Esophagus squamous epithelium (tissue), 5 donors: ENCODE measurements around the gene LOXL1. TPM values are rescaled to one million over a fixed set of nuclear protein-coding genes. Genes with fewer than 3 reads are reported as not detected.

Experiments used
- DNase-seq: peaks from one replicate; lab custom pipeline; 2025; lab: John Stamatoyannopoulos, UW
- H3K27ac ChIP-seq, 4 donors: fragments of 200-600 bp; sonication (generic); one replicate each; pipeline ENCODE4 v1.5.1; 2016 to 2019; ENCODE audit warnings: mild to moderate bottlenecking in 1 of 4
- H3K27me3 ChIP-seq, 4 donors: fragments of 200-600 bp; sonication (generic); 1 replicate in 3 of 4; 2 replicates in 1 of 4; pipeline versions ENCODE4 v1.5.1 to v1.6.0; 2017 to 2021; ENCODE audit warnings: antibody characterized with exemption in 1 of 4
- H3K36me3 ChIP-seq, 3 donors: fragments of 200-600 bp; sonication (generic); one replicate each; pipeline ENCODE4 v1.5.1; 2016 to 2019
- H3K4me1 ChIP-seq, 3 donors: fragments of 200-600 bp; sonication (generic); one replicate each; pipeline ENCODE4 v1.5.1; 2017 to 2019
- H3K4me3 ChIP-seq, 4 donors: fragments of 200-600 bp; sonication (generic); 1 replicate in 3 of 4; 2 replicates in 1 of 4; pipeline ENCODE4 v1.5.1; 2016 to 2019; ENCODE audit warnings: mild to moderate bottlenecking in 2 of 4, moderate library complexity in 1 of 4
- H3K9me3 ChIP-seq, 3 donors: fragments of 200-600 bp; sonication (generic); one replicate each; pipeline ENCODE4 v1.5.1; 2016 to 2019
- CTCF ChIP-seq, 6 experiments: fragments of 450-650 bp in 4 of 6; fragments of 200-600 bp in 2 of 6; sonication (generic) in 2 of 6; IDR thresholded peaks; one replicate each; pipeline ENCODE4 v1.5.1; 2016 to 2019; ENCODE audit warnings: antibody characterized with exemption in 6 of 6, mild to moderate bottlenecking in 4 of 6, moderate library complexity in 4 of 6
- POLR2A ChIP-seq, 4 donors: fragments of 450-650 bp; IDR thresholded peaks; one replicate each; pipeline ENCODE4 v1.6.1; 2017; ENCODE audit warnings: antibody characterized with exemption in 4 of 4, mild to moderate bottlenecking in 4 of 4, moderate library complexity in 3 of 4
- WGBS, 2 donors: methylation state at CpG; one replicate each; pipeline ENCODE4 v1.1.5; 2018; 5-methylcytosine and 5-hydroxymethylcytosine counted together
- intact Hi-C: fragments of 100-400 bp; cut with DNase I; formaldehyde crosslinking; loops from one replicate; pipeline ENCODE4 v1.15.0; 2022
- total RNA-seq, 4 donors: library from RNA; depleted of rRNA; stranded (reverse); fragments of >200 nt; gene quantifications; one replicate each; pipeline ENCODE4 v1.1.0, GENCODE V29; 2016
- donor health status: DM: yes; HTN: yes; CAD: no.

The LOXL1 gene
- total RNA-seq, 4 donors from 2014 or later = 4.3 to 7.7 (median 6.3) TPM

GRCh38 chr15:73927476-73928240 is 1.4 kb downstream of the LOXL1 start:
- intact Hi-C loops = no loop called here

GRCh38 chr15:73928241-73928579 is 1.9 kb downstream of the LOXL1 start:
- Histone ChIP-seq H3K27ac (peak overlapping the region; percentile 75 to 90 (median 87)), H3K4me1 (peaks cover 50 to 84% (median 56%) of the 10 kb centered on the region in 3 donors), H3K27me3 (peaks cover 0 to 25% (median 0%) of the 10 kb centered on the region in 4 donors), H3K9me3 (no peaks in the 10 kb centered on the region), H3K4me3 (peak overlapping the region in 3 of 4 donors; percentile 50 to 71 (median 71)), H3K36me3 (no peaks in the 10 kb centered on the region)
- no peak for TF ChIP-seq POLR2A (IDR thresholded peaks at IDR 0.05)
- no peak for TF ChIP-seq CTCF (IDR thresholded peaks at IDR 0.05)
- DNase-seq = no peak
- 15% methylated on average over 2 of the region's 3 CpGs; no CpG with 5 or more reads in 1 of the 2 donors for WGBS, 2 donors
- intact Hi-C loops = no loop called here

More at GRCh38 chr15:73927476-73928240, 1.4 kb downstream of the LOXL1 start:
- Histone ChIP-seq H3K9me3 (no peaks in the 10 kb centered on the region), H3K4me3 (peak overlapping the region; percentile 50 to 71 (median 62)), H3K27ac (peak overlapping the region; percentile 75 to 90 (median 87)), H3K4me1 (peaks cover 53 to 89% (median 62%) of the 10 kb centered on the region in 3 donors), H3K36me3 (no peaks in the 10 kb centered on the region), H3K27me3 (peaks cover 0 to 25% (median 0%) of the 10 kb centered on the region in 4 donors)
- DNase-seq = no peak
- WGBS, 2 donors = 0 to 21% methylated on average over 2 to 4 of the region's 78 CpGs
- TF ChIP-seq CTCF (IDR thresholded peaks at IDR 0.05) (peak; percentile 35 to 46 (median 40)), POLR2A (IDR thresholded peaks at IDR 0.05) (peak in 1 of 4 donors; percentile 45)

- intact Hi-C loops = no loop called here
- Histone ChIP-seq H3K36me3 (no peaks in the 10 kb centered on the region), H3K27ac (peak overlapping the region in 1 of 4 donors; percentile 9), H3K9me3 (no peaks in the 10 kb centered on the region), H3K4me1 (peaks cover 43 to 75% (median 47%) of the 10 kb centered on the region in 3 donors), H3K4me3 (no peak overlapping the region), H3K27me3 (peaks cover 0 to 25% (median 0%) of the 10 kb centered on the region in 4 donors)
- TF ChIP-seq CTCF (IDR thresholded peaks at IDR 0.05) (no peak), POLR2A (IDR thresholded peaks at IDR 0.05) (no peak)
- DNase-seq = no peak
- 53 to 67% methylated on average over 3 to 4 of the region's 5 CpGs for WGBS, 2 donors
Observed at GRCh38 chr15:73928971-73929627, 2.8 kb downstream of the LOXL1 start.

DNA sequence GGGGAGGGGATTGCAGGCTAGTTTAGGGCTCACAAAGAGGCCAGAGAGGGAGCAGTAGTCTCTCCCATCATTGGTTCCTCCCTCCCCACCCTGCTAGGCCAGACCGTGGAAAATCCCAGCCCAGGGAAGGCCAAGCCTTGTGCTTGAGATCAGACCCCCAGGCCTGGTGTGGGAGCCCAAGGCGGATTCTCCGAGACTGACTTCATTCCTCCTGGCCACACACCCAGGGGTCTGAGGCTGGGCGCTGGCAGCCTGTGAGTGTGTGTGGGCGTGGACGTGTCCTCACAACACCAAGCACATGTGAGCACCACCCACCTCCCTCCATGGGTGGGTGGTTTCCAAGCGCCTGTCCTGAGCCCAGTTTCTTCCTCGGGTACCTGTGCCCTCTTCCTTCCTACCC is 4.1 kb downstream of the LOXL1 start:
- H3K4me3 ChIP-seq = no peak overlapping the region
- H3K4me1 ChIP-seq = peaks cover 35 to 69% (median 36%) of the 10 kb centered on the region in 3 donors
- intact Hi-C loops = no loop called here
- 0 to 40% methylated on average over 1 to 4 of the region's 8 CpGs for WGBS, 2 donors
- peak overlapping the region in 3 of 4 donors; percentile 43 to 63 (median 58) for H3K27ac ChIP-seq
- DNase-seq = no peak
- no peaks in the 10 kb centered on the region for H3K36me3 ChIP-seq
- TF ChIP-seq CTCF (IDR thresholded peaks at IDR 0.05) (no peak), POLR2A (IDR thresholded peaks at IDR 0.05) (no peak)
- H3K27me3 ChIP-seq = peaks cover 0 to 25% (median 0%) of the 10 kb centered on the region in 4 donors
- H3K9me3 ChIP-seq = no peaks in the 10 kb centered on the region
